Measurements from ENCODE around the gene HNRNPR. TPM values are rescaled to one million over a fixed set of nuclear protein-coding genes. Genes with fewer than 3 reads are reported as not detected.
A peak's percentile ranks its signal among the peaks of the same experiment; 100 is the strongest.

The HNRNPR gene
- total and polyA plus RNA-seq, 9 of the 15 experiments (the other 6 are each of a cell fraction or from before 2014, with no cell fraction given): 80.9 to 372 (median 301) TPM

DNA sequence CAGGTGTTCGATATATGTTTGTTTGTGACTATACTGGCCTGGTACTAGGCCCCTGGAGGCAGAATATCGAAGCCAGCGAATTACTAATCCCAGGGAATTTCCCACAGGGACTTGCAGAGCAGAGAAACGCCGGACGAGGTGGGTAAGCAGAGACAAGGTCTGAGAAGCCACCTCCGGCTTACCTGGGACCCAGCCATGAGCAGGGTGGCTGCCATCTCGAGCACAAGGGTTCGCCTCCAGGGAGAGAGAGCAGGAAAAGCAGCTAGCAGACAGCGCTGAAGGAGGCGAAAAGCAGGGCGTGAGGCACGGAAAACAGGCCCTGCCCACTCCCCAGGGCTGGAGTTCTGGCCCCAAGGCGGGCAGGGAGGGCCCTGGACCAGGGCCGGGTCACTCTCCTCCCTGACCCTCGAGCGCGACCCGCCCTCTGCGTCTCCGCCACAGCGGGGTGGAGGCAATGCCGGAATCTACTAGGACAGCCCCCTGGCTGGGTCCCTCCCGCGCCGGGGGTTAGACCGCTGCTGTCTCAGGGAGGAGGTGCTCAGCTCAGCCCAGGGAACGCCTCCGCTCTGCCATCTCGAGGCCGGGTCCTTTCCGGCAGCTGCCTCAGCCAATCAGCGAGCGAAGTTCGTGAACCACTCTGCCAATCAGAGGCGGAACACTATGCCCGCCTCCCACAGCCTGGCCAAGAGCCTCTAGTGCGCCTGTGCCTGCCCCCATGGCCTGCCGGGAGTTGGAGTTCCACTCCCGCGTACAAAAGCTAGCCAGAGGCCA, 23.9 kb upstream of the HNRNPR start (continued):
- TF ChIP-seq IRF1 (CRISPR knock-in tag; IDR thresholded peaks at IDR 0.05; ENCODE audit: borderline replicate concordance): no peak
- peak in 1 of 3 experiments; percentile 27; a peak in 2 of 6 replicates for TF ChIP-seq CTCF (IDR thresholded peaks at IDR 0.05 in 2 of 3, conservative IDR thresholded peaks at IDR 0.05 in 1 of 3; ENCODE audit: insufficient read depth in 2 of 3, low read depth in 1 of 3, low read length in 3 of 3)
- TF ChIP-seq HCFC1 (IDR thresholded peaks at IDR 0.05; ENCODE audit: low read depth, low read length): peak; percentile 93
- TF ChIP-seq TAL1 (IDR thresholded peaks at IDR 0.05): no peak
- 0 out of 2 replicates have a peak, but pooled peaks have one; percentile 20 for TF ChIP-seq ETV1 (tag; conservative IDR thresholded peaks at IDR 0.05; ENCODE audit: low read depth)
- TF ChIP-seq, protein P1, sequence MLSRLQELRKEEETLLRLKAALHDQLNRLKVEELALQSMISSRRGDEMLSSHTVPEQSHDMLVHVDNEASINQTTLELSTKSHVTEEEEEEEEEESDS (CRISPR knock-in tag; IDR thresholded peaks at IDR 0.05): no peak
- peak in 1 of 2 experiments; percentile 93; a peak in 1 of 4 replicates for TF ChIP-seq SRF (CRISPR knock-in tag; IDR thresholded peaks at IDR 0.05)
- TF ChIP-seq KLF16 (IDR thresholded peaks at IDR 0.05): no peak
- no peak for TF ChIP-seq GATAD2B (IDR thresholded peaks at IDR 0.05; ENCODE audit: borderline replicate concordance)
- no peak for TF ChIP-seq PRMT5 (CRISPR knock-in tag; IDR thresholded peaks at IDR 0.05)
- TF ChIP-seq ZNF311 (CRISPR knock-in tag; IDR thresholded peaks at IDR 0.05): no peak
- TF ChIP-seq EP400 (IDR thresholded peaks at IDR 0.05): peak; percentile 43; the same call in 1 of the 2 replicates
- TF ChIP-seq MIER1 (IDR thresholded peaks at IDR 0.05; ENCODE audit: low read depth): no peak; the same call in 1 of the 2 replicates
- peak; percentile 40 for TF ChIP-seq ARID1B (IDR thresholded peaks at IDR 0.05)
- TF ChIP-seq RBFOX2 (IDR thresholded peaks at IDR 0.05; ENCODE audit: low read depth, low read length): peak; percentile 79
- TF ChIP-seq, protein P2, sequence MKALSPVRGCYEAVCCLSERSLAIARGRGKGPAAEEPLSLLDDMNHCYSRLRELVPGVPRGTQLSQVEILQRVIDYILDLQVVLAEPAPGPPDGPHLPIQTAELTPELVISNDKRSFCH (CRISPR knock-in tag; IDR thresholded peaks at IDR 0.05): no peak
- TF ChIP-seq, protein P2 (tag; IDR thresholded peaks at IDR 0.05): peak; percentile 46; the same call in 1 of the 2 replicates
- peak; percentile 71 for TF ChIP-seq POLR2B (IDR thresholded peaks at IDR 0.05; ENCODE audit: low read depth, partially characterized antibody)
- TF ChIP-seq, protein P3, sequence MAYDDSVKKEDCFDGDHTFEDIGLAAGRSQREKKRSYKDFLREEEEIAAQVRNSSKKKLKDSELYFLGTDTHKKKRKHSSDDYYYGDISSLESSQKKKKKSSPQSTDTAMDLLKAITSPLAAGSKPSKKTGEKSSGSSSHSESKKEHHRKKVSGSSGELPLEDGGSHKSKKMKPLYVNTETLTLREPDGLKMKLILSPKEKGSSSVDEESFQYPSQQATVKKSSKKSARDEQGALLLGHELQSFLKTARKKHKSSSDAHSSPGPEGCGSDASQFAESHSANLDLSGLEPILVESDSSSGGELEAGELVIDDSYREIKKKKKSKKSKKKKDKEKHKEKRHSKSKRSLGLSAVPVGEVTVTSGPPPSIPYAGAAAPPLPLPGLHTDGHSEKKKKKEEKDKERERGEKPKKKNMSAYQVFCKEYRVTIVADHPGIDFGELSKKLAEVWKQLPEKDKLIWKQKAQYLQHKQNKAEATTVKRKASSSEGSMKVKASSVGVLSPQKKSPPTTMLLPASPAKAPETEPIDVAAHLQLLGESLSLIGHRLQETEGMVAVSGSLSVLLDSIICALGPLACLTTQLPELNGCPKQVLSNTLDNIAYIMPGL (CRISPR knock-in tag; IDR thresholded peaks at IDR 0.05): no peak; the same call in 1 of the 2 replicates
- TF ChIP-seq RFX5 (IDR thresholded peaks at IDR 0.05; ENCODE audit: low read depth, low read length): no peak
- no peak for TF ChIP-seq C11orf30 (IDR thresholded peaks at IDR 0.05; ENCODE audit: low read depth)
- peak; percentile 58; the same call in 1 of the 2 replicates for TF ChIP-seq HLTF (IDR thresholded peaks at IDR 0.05)

All from K562 (cell line).